Measurements from ENCODE around the gene CYP39A1. TPM values are rescaled to one million over a fixed set of nuclear protein-coding genes. Genes with fewer than 3 reads are reported as not detected.

The CYP39A1 gene
- total RNA-seq, 3 donors from 2014 or later = 4.1 to 5.3 (median 4.5) TPM

- Histone ChIP-seq H3K36me3 (ENCODE audit: low read depth) (no peaks in the 10 kb centered on the region), H3K9me3 (no peaks in the 10 kb centered on the region), H3K4me3 (no peak overlapping the region), H3K4me1 (ENCODE audit: low read depth) (no peaks in the 10 kb centered on the region)
- no peak for TF ChIP-seq CTCF (IDR thresholded peaks at IDR 0.05)
- intact Hi-C loops (cut with DNase I, micrococcal nuclease) = no loop called here
- DNase-seq (no peak), ATAC-seq (no peak)
Observed at GRCh38 chr6:46605091-46605797, 47.4 kb downstream of the CYP39A1 start.

DNA sequence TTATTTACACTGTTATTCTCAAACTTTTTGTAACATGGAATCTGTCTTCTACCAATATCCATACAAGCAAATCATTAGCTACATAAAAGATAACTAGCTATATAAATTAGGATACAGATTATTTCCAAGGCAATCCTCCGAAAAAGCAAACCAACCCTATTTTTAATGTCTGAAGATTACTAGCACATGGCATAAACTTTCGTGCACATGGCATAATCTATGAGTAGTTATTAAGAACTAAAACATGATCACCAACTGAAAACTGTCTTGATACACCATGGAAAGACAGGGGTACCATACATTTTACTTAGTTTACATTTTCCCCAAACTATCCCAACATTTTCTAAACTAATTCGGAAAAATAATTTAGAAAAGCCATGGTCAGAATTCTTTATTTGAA, 54.4 kb downstream of the CYP39A1 start:
- Histone ChIP-seq H3K4me3 (no peak overlapping the region), H3K36me3 (ENCODE audit: low read depth) (no peaks in the 10 kb centered on the region), H3K4me1 (ENCODE audit: low read depth) (no peaks in the 10 kb centered on the region), H3K9me3 (peaks cover 8% of the 10 kb centered on the region)
- ATAC-seq (no peak), DNase-seq (no peak)
- intact Hi-C loops (cut with DNase I, micrococcal nuclease) = no loop called here
- TF ChIP-seq CTCF (IDR thresholded peaks at IDR 0.05) = no peak

- H3K36me3 ChIP-seq (ENCODE audit: low read depth) = no peaks in the 10 kb centered on the region
- no peak for ATAC-seq
- H3K9me3 ChIP-seq = peaks cover 8% of the 10 kb centered on the region
- no peak for DNase-seq
- no peak overlapping the region for H3K4me3 ChIP-seq
- no peak for TF ChIP-seq CTCF (IDR thresholded peaks at IDR 0.05)
- no peaks in the 10 kb centered on the region for H3K4me1 ChIP-seq (ENCODE audit: low read depth)
- intact Hi-C loops (cut with DNase I, micrococcal nuclease) = no loop called here
Observed at GRCh38 chr6:46592740-46593139, 59.9 kb downstream of the CYP39A1 start.

DNA sequence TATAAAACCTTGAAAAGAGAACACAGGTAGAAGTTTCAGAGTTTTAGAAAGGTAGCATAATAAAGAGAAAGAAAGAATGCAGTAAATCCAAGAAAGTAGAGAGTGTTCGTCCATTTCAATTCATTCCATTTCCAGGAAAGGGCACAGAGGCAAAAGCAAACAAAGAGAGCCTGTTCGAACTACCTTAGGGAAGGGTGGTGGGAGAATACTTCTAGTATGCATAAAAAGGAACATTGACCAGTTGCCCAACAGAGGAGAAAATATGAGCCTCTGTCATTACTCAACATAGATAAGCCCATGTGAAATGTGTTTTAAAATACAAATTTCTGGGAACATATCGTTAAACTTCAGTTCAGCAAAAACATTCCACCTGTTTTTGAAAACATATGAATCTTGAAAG, 60.6 kb downstream of the CYP39A1 start:
- H3K36me3 ChIP-seq (ENCODE audit: low read depth) = no peaks in the 10 kb centered on the region
- intact Hi-C loops (cut with DNase I, micrococcal nuclease) = no loop called here
- ATAC-seq = no peak
- DNase-seq = no peak
- peaks cover 8% of the 10 kb centered on the region for H3K9me3 ChIP-seq
- no peaks in the 10 kb centered on the region for H3K4me1 ChIP-seq (ENCODE audit: low read depth)
- H3K4me3 ChIP-seq = no peak overlapping the region
- no peak for TF ChIP-seq CTCF (IDR thresholded peaks at IDR 0.05)

- H3K9me3 ChIP-seq = peaks cover 8% of the 10 kb centered on the region
- no peak for ATAC-seq
- DNase-seq = no peak
- H3K36me3 ChIP-seq (ENCODE audit: low read depth) = no peaks in the 10 kb centered on the region
- intact Hi-C loops (cut with DNase I, micrococcal nuclease) = no loop called here
- no peaks in the 10 kb centered on the region for H3K4me1 ChIP-seq (ENCODE audit: low read depth)
- H3K4me3 ChIP-seq = no peak overlapping the region
- no peak for TF ChIP-seq CTCF (IDR thresholded peaks at IDR 0.05)
Observed at GRCh38 chr6:46590765-46591164, 61.9 kb downstream of the CYP39A1 start.

DNA sequence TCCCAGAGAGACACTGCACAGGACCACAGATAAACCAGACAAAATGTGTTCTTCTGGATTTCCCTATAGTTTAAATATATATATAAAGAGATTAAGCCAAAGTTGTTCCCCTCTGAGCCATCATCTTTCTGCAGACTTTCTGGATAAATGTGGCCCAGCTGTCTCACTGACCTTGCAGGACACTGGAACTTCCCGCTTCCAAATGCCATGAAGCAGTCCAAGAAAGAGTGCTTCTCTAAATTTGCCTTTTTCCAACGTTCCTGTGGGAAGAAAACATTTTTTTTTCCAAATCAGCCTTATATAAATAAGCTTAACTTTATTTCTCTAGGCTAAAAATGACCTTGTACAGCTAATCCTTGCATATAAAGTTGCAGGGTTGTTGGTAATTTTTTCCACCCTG, 65.7 kb downstream of the CYP39A1 start:
- intact Hi-C loops (cut with DNase I, micrococcal nuclease) = no loop called here
- Histone ChIP-seq H3K36me3 (ENCODE audit: low read depth) (no peaks in the 10 kb centered on the region), H3K4me3 (no peak overlapping the region), H3K4me1 (ENCODE audit: low read depth) (no peaks in the 10 kb centered on the region), H3K9me3 (no peaks in the 10 kb centered on the region)
- peak in 1 of 3 donors; percentile 4 for DNase-seq
- no peak for ATAC-seq
- no peak for TF ChIP-seq CTCF (IDR thresholded peaks at IDR 0.05)

All from mucosa of descending colon (tissue), 3 donors.